SHP77 (cell line): ENCODE measurements around the gene DDX25.

Experiments
- DNase-seq, 2 experiments: peaks; one replicate each; lab custom pipeline; 2025; lab: John Stamatoyannopoulos, UW

Gene DDX25

DNA sequence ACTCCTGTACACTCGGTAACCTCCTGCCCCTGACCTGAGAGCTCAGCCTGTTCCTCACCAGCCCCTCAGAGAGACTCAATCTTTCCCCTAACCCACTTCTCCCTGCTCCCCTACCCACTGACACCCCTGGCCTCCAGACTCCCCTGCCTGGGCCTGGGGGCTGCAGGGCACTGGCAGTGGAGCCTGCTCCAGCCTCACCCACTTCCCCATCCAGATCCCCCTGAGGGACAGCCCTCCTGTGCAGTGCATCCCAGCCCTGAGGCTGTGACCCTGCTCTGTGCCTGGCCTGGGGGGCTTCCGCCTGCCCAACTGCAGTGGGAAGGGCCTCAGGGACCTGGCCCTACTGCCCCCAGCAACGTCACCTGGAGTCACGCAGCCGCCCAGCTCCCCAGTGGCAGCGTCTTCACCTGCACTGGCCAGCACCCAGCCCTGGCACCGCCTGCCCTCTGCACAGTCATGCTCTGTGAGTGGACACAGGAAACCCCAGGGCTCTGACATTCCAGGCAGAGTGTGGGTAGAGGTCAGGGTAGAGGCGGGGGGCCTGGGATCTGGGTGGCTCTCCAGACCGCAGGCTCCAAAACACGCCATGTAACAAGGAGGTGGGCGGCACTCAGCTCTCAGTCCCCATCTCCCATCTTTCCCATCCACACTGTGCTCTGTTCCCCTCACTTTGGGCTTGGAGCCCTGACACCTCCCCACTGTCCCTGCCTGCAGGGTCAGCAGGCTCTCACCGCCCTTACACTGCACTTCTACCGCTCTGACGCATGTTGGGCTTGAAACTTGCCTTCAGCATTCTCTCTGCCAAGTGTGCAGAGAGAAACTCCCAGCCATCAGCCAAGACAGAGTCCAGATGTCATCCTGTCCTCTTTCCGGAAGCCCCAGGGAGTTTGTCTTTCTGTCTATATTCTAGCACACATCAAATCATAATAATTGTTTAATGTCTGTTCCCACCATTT is 46.7 kb downstream of the DDX25 start:
- DNase-seq = no peak

DNA sequence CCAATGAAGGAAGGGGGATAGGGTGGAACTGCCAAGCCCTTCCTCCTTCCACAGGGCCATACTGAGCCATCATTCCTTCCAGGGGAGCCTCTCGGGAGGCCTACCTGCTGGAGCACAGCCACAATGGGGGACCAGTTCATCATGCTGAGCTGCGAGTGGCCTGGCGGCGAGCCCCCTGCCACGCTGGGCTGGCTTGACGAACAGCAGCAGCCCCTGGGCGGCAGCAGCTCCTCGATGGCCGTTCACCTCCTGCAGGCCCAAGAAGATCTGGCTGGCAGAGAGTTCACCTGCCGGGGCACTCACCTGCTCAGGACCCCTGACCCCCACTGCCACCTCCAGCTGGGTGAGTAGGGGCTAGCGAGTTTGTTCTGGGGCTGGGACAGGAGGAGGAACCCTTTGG is 47.4 kb downstream of the DDX25 start:
- no peak for DNase-seq

DNA sequence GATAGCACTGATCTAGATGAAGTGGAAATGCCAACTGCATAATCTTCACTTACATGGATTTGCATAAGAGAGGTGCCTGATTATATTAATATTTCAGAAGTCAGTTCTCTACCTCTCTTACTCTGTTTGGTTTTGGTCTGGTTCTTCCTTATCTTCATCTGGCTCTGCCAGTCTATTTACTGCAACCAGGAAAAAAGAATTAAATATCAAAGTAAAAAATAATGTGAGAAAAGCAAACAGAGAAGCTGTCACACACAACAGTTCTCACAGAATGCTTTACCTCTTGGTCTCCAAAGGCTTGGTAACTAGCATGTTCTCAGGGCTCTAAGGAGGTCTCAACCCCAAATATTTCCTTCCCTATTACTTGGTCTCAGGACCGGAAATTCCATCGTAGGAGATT is 48.3 kb downstream of the DDX25 start:
- DNase-seq = no peak

DNA sequence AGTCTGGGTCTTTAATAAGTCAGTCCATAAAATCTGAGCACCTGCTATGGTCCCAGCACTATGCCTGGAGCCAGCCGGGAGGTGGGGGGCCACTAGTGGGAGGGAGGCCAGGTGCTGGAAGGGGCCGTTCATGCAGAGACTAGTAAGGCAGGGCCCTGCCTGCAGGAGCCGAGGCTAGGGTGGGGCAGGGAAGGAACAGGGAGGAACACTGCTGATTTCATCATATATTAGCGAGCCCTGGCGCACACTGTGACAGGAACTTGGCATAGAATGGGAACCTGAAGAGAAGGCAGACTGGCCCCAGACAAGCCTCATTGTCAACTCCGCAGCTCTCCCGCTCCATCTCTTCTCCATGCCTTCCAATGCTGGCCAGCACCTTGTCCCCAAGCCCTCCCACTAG is 48.7 kb downstream of the DDX25 start:
- no peak for DNase-seq

DNA sequence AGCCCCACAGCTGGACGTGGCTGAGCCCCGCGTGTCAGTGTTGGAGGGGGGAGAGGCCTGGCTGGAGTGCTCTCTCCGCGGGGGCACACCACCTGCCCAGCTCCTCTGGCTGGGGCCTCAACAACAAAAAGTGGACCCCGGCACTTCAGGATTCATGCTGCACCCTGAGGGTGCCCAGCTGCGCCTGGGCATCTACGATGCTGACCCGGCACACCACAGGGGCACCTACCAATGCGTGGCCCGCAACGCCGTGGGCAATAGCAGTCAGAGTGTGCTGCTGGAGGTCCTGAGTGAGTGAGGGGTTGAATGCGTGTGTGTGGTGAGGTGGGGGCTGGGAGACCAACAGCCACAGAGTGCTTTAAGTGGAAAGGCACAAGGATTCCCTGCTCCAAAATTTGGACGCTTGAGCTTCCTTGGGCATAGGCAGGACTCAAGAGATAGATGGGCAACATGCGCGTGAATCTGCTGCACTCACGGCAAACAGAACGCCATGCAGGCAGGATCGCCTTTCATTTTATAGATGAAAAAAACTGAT is 49.2 kb downstream of the DDX25 start:
- DNase-seq = no peak

DNA sequence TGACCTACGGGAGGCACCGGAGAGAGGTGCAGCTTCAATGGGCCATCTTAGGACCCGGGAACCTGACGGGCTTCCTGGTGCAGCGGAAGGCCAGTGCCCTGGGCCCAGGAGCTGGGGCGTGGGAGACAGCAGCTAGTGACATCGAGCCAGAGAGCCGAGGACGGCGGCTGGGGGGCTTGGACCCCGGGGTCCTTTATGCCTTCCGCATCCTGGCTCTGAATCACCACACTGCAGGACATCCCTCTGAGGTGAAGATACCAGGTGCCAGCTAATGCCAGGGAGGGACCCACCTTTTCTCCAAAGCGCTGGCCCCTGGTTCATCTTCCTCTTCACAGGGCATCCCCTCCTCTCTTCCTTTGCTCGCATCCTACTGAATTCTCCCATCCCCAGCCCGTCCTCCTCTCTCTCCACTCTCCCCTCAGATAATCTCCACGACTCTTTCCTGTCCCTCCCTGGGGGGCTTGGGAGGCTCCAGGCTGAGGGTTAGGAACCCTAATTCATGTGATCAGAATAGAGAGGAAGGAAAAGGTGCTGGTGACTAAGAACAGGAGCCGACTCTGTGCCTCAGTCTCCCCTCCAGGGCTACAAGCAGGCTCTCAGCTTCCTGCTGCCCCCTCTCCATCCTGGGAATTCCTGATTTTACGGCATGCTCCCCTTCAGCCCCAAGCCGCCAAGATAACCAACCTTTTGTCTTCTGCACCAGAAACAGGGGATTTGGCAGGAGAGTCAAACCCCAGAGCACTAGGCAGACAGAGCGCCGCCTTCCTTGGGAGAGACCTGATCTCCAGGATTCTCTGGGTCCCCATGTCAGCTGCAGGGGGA is 50.0 kb downstream of the DDX25 start:
- no peak for DNase-seq

DNA sequence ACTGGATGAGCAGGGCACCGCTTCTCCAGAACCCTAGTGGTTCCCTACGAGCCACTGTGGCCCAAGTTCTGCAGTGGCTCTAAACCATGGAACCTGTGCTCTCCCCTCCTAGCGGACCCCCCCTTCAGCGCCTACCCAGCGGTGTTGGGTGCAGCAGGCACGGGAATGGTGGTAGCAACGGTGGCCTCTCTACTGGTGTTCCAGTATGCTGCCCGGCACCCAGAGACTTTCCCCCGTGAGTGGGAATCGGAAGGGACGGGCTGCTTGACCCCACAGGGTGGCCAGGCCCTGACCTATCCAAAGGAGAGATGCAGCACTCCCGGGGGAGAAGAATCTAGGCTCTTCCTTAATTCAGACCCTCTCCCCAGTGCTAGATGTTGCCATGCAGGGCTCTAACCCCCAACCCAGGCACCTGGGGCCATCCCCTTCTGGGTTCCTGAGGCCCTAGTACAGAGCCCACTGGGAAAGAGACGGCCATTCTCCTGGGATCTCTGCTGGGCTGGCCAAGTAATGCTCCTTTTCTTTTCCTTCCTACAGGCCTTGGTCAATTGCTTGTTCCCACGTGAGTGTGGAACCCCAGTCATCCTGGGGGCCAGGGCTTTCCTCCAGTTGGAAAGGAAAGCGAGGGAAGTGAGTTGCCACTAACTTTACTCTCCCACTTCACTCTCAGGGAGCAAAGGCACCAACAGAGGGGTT is 50.8 kb downstream of the DDX25 start:
- DNase-seq = no peak

DNA sequence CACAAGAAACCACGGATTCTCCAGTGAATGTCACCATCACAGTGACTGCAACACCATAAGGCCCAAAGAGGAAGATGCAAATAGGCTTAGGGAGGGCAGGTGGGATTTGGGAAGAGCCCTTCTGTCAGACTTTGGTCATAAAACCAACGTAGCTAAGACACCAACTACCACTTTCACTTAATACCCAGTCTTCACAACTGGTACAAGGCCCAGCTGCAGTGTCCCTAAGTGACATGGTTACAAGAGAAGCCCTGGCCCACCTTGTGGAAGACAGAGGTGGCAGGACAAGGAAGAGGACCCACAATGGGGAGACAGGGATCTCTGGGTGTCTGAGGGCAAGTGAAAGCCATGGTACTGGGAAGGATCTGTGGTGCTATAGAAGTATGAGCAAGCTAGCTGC is 51.5 kb downstream of the DDX25 start:
- DNase-seq = no peak

DNA sequence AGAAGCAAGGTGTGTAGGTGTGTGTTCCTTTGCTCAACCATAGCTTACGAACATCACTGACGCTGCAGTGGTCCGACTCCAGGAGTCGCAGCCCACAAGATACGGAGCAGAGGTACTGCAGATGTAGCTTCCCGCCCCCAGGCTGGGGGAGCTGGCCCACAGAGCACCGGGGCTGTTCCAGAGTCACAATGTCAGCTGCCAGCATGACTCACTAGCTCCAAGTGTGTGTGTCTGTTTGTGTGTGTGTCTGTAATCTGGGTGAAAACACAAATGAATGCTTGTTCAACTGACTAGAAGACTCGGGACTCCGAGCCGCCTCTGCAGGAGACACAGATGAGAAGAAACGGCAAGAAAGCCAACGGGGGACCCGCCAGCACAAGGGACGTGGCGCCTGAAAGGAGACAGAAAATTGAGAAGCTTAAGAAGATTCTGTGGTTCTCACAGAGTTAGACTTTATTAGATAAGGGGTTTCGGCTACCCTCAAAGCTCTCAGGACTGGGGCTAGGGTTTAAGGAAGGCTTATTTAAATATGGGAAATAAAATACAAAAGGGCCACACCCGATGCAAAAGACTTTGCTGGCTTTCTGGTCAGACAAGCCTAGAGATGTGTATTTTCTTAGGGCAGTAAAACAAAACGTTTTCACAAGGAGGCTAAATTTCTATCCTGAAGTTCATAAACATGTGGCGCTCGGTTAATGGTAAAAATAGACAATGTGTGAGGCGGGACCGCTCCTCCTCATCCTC is 52.3 kb downstream of the DDX25 start:
- no peak for DNase-seq

DNA sequence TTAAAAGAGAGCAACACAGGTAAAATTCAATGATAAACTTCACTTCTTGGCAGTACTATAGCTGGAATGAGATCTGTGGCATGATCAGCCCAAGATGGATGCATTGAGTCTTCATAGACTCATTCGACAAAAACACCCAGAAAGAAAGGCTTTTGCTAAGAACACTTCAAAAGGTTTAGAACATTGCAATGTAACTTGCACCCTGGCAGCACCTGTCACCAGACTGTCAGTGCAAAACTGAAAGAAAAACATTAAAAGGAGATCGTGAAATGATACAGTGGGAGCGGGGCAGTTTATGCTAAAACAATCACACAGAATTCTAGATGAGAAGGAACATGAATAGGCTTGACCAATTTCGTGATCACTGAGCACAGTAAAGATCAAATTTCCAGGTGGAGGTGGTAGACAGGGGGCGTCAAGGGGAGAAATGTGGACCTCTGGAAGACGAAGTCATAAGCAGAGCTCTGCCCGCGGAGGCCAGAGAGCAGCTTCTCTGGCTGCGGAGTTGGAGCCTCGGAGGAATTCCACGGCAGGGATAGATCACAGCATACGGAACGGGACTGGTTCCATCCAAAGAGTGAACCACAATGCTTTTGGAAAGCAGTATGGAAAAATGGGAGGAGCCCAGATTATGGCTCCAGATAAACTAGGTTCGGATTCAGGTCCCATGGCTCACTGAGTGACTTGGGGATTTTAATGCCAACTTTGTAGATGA is 53.5 kb downstream of the DDX25 start:
- no peak for DNase-seq

DNA sequence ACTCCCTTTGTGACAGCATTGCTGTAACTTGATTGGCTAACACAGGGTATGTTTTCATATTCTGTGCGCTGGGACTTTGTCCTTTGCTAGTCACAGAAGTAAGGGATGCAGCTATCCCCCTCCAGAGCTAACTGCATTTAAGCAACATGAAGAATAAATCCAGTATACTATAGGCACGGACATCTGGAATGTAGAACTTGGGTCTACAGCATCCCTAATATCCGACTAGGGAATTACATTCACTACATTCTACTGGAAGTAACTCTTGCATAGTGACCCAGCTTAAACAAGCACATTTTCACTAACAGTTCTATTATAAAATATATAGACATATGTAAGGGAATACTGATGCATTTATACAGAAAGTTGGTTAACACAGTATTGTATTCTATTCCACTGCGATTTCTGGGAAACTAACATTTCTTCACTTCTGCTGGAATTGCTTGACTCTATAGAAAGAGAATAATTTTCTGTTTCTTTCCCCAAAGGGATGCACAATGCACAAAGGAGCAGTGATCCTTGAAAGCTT is 54.6 kb downstream of the DDX25 start:
- no peak for DNase-seq

DNA sequence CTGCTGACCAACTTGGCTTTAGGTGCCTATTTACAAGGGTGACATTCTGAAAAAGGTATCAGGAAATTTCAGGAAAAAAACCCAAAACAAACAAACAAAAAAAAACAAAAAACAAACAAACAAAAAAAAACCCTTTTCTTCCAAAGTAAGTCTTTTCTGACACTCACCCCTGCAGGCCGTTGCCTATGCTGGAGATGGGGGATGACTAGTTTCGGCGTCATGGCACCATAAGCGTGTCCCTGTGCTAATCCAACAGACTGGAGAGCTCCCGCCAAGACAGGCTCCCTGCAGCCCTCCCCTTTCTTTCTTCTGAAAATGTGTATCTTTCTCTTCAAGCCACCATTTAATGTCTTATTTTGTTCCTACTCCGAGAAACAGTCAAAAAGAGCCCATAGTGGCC is 55.2 kb downstream of the DDX25 start:
- no peak for DNase-seq

DNA sequence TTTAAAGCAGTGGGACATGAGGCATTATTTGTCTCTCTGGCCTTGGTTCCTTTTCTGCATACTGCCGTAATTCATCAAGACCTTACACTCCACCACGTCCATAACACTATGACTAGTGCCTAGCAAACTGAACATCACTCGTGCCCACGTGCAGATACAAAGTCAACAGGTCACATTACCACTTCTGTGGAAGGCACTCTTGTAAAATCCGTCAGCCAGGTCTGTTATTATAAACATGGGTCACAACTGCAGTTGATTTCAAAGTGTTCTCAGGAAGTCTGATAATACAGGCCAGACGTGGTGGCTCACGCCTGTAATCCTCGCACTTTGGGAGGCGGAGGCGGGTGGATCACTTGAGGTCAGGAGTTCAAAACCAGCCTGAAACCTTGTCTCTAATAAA is 55.6 kb downstream of the DDX25 start:
- no peak for DNase-seq

DNA sequence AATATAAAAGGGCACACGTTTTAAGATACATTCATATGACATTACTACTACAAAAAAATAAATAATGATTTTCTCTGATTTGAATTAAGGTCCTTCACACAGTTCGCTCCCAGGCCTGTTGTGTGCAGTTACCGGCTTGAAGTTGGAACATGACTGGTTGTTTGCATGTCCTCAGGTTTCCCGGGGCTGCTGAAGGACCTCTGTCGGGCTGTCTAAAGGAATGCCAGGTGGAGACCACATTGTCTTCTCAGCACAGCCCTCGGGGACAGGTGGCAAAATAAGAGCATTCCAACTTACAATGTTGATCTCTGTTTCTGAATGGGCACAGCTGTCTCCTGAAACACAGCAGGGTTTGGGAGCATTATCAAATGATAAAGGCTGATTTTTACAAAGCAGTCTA is 56.5 kb downstream of the DDX25 start:
- DNase-seq = no peak

DNA sequence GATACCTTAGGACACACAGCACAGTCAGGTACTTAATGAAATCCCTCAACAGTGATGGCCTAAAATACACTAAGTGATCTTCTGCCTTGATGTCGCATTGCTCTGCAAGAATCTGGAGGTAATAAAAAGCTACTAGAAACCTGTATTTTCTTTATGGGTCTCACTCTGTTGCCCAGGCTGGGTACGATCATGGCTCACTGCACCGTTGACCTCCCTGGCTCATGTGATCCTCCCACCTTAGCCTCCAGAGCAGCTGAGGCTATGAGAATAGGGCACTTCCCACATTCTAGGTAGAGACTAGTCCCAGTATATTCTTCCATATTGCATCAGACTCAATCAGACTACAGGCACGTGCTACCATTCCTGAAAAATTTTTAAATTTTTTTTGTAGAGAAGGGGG is 63.2 kb downstream of the DDX25 start:
- no peak for DNase-seq

DNA sequence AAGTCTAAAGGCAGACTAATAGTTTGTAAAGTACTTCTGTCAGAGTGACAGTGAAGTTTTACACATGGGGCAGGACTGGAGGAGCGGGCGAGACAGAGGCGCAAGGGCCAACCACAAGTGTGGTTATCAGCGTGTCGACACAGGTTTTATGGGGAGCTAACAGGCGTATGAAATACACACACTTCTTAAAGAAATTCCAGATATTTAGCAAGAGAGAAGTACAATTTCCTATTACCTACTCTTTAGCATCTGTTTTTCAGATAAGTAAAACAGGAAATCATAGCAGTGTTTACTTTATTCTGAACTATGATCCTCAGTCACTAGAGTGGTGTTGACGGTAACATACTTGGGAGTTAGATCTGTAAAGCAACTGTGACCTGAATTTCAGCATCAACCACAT is 64.0 kb downstream of the DDX25 start:
- no peak for DNase-seq

DNA sequence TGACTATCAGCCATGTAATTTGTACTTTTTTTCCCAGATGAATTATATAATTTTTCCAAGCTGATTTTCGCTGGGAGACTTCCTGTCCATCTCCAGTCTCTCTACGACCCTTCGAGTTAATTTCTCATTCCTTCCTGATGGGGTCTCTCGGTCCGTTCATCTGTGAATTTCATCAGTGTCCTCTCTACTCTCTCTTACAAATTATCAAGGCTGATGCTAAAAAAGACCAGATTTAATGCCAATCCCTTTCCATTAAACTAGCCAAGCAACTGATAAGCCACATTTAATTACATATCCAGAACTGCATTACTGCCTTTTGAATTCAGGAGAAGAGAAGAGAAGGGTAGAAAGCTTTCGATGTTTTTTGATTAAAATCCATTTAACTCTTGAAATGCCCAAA is 67.3 kb downstream of the DDX25 start:
- DNase-seq = no peak

DNA sequence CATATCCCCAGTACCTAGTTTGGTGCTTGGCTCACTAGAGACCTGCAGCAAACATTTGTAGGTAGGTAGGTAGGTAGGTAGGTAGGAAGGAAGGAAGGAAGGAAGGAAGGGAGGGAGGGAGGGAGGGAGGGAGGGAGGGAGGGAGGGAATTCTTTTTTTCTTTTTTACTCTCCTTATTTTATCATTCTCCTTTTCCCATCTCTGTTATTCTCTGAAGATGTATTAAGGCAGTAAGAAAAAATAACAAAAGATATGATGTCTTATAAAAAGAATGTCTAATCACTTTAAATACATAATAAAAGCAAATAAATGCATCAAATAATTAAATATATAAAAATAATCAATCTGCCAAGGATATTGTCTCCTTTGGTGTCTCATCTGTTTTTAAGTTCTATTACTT is 70.0 kb downstream of the DDX25 start:
- DNase-seq = no peak

DNA sequence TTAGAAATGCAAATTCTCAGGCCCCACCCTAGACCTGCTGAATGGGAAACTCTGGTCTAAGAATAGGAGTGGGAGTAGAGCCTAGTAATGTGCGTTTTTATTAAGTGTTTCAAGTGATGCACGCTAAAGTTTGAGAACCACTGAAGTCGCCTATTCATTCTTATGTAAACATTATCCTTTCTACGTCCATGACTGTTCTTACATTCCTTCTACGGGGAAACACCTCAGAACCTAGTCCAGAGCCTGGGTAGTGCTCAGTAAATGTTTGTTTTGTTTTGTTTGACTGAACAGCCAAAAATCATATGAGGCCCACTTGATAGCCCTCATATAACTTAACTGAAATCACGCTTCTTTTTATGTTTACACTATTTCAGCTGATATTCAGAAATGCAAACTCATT is 71.3 kb downstream of the DDX25 start:
- DNase-seq = no peak

DNA sequence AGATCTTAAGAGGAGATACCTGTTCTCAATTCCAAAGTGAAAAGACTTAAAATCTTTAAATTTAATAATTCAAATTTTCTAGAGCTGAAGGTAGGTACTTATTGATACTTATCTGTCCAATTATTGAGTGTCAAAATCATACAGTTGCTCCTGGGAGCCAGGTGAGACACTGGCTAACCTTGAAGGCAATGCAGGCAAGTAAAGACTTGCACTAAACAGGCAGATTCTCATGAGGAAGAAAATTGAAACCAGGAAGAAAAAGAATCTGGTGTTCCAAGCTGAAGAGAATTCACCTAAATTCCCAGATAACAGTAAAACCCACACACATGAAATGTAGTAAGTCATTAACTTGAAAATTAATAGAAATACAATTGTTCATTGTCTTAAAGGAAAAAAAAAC is 71.8 kb downstream of the DDX25 start:
- DNase-seq = no peak

DNA sequence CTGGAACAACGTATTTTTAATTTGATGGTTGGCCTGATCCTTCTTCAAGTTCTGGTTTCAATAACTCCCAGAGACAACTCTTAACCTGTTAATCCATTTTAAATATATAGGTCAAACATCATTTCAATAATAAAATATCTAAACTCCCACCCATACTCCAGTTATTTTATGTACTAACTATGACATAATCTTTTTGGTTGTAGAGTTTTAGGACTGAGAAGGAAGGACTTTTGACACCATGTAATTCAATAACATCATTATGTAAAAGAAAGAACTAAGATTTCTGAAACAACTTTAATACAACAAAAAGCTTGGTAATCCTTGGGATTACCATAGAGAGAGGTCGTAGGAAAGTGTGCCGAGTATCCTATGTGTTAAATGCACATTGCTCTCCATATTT is 73.0 kb downstream of the DDX25 start:
- DNase-seq = no peak
